Lower lobe of right lung (tissue), 2 donors: ENCODE measurements around the gene DPF3. TPM values are rescaled to one million over a fixed set of nuclear protein-coding genes. Genes with fewer than 3 reads are reported as not detected.

Experiments used
- ATAC-seq, 2 donors: fragments of 200-7000 bp; cut with Tn5 transposase; one replicate each; pipeline ENCODE4 v1.9.1; 2020 to 2022; ENCODE audit warnings: mild to moderate bottlenecking in 2 of 2, moderate library complexity in 2 of 2
- DNase-seq: peaks from one replicate; pipeline ENCODE4 v3.0.0-alpha.2; 2020
- H3K27ac ChIP-seq: fragments of 200-600 bp; one replicate; pipeline ENCODE4 v1.8.0; 2022
- H3K27me3 ChIP-seq: fragments of 200-600 bp; one replicate; pipeline ENCODE4 v1.8.0; 2022; ENCODE audit warnings: low read depth
- H3K36me3 ChIP-seq: fragments of 200-600 bp; one replicate; pipeline ENCODE4 v1.8.0; 2022; ENCODE audit warnings: mild to moderate bottlenecking
- H3K4me1 ChIP-seq: fragments of 200-600 bp; one replicate; pipeline ENCODE4 v1.8.0; 2022
- H3K4me3 ChIP-seq: fragments of 200-600 bp; one replicate; pipeline ENCODE4 v1.8.0; 2022; ENCODE audit warnings: mild to moderate bottlenecking
- H3K9me3 ChIP-seq: fragments of 200-600 bp; one replicate; pipeline ENCODE4 v1.8.0; 2022
- CTCF ChIP-seq: fragments of 200-600 bp; IDR thresholded peaks from one replicate; pipeline ENCODE4 v1.8.0; 2022; ENCODE audit warnings: antibody characterized with exemption, mild to moderate bottlenecking
- intact Hi-C: fragments of 100-400 bp; cut with DNase I; formaldehyde crosslinking; loops from one replicate; pipeline ENCODE4 v1.11.0; 2022
- total RNA-seq: library from RNA; stranded (reverse); fragmentation: NEBNext Ultra II Directional; extraction: Animal tissue kit (Norgen Biotek cat#: 25700); gene quantifications from one replicate; pipeline ENCODE4 v1.2.1, GENCODE V29; 2021
- donor health status: DM: no; HTN: yes; CAD: no; lungs with severe emphysema.

The DPF3 gene
- total RNA-seq, 1 donor from 2014 or later: 0.59 TPM

GRCh38 chr14:72652179-72652578, 241.7 kb downstream of the DPF3 start:
- intact Hi-C loops: no loop called here
- ATAC-seq (no peak), DNase-seq (no peak)
- Histone ChIP-seq H3K4me1 (no peaks in the 10 kb centered on the region), H3K27ac (no peak overlapping the region), H3K36me3 (no peaks in the 10 kb centered on the region), H3K27me3 (peaks cover 6% of the 10 kb centered on the region), H3K4me3 (no peak overlapping the region), H3K9me3 (no peaks in the 10 kb centered on the region)
- TF ChIP-seq CTCF: no peak

GRCh38 chr14:72651714-72652113, 242.2 kb downstream of the DPF3 start:
- no peak for TF ChIP-seq CTCF
- Histone ChIP-seq H3K36me3 (no peaks in the 10 kb centered on the region), H3K27me3 (peaks cover 6% of the 10 kb centered on the region), H3K4me3 (no peak overlapping the region), H3K4me1 (no peaks in the 10 kb centered on the region), H3K27ac (no peak overlapping the region), H3K9me3 (no peaks in the 10 kb centered on the region)
- no peak for DNase-seq
- intact Hi-C loops: no loop called here
- ATAC-seq: no peak

GRCh38 chr14:72651081-72651480, 242.8 kb downstream of the DPF3 start:
- ATAC-seq: no peak
- intact Hi-C loops: no loop called here
- no peak overlapping the region for H3K27ac ChIP-seq
- no peak for TF ChIP-seq CTCF
- H3K4me3 ChIP-seq: no peak overlapping the region
- no peaks in the 10 kb centered on the region for H3K4me1 ChIP-seq
- H3K27me3 ChIP-seq: peaks cover 6% of the 10 kb centered on the region
- no peaks in the 10 kb centered on the region for H3K36me3 ChIP-seq
- no peak for DNase-seq
- H3K9me3 ChIP-seq: no peaks in the 10 kb centered on the region

GRCh38 chr14:72649603-72650227, 244.2 kb downstream of the DPF3 start:
- ATAC-seq (no peak), DNase-seq (no peak)
- intact Hi-C loops: no loop called here
- TF ChIP-seq CTCF: no peak
- H3K36me3 ChIP-seq: no peaks in the 10 kb centered on the region
- no peaks in the 10 kb centered on the region for H3K4me1 ChIP-seq
- H3K4me3 ChIP-seq: no peak overlapping the region
- H3K9me3 ChIP-seq: no peaks in the 10 kb centered on the region
- H3K27me3 ChIP-seq: peaks cover 6% of the 10 kb centered on the region
- H3K27ac ChIP-seq: no peak overlapping the region

- Histone ChIP-seq H3K36me3 (no peaks in the 10 kb centered on the region), H3K27me3 (peaks cover 6% of the 10 kb centered on the region), H3K4me1 (no peaks in the 10 kb centered on the region), H3K4me3 (no peak overlapping the region), H3K27ac (no peak overlapping the region), H3K9me3 (no peaks in the 10 kb centered on the region)
- intact Hi-C loops: no loop called here
- TF ChIP-seq CTCF: no peak
- no peak for DNase-seq
- no peak for ATAC-seq
Observed at GRCh38 chr14:72647782-72648181, 246.1 kb downstream of the DPF3 start.
